Nasal cavity respiratory epithelium epithelial cell of viscerocranial mucosa (primary cell): Measurements from ENCODE around the gene SACS. TPM values are rescaled to one million over a fixed set of nuclear protein-coding genes. Genes with fewer than 3 reads are reported as not detected.

Experiments
- total RNA-seq: library from RNA; depleted of rRNA; stranded (reverse); fragments of >200 nt; gene quantifications from 2 replicates; pipeline ENCODE4 v1.2.3, GENCODE V29; 2014

Gene SACS, protein sequence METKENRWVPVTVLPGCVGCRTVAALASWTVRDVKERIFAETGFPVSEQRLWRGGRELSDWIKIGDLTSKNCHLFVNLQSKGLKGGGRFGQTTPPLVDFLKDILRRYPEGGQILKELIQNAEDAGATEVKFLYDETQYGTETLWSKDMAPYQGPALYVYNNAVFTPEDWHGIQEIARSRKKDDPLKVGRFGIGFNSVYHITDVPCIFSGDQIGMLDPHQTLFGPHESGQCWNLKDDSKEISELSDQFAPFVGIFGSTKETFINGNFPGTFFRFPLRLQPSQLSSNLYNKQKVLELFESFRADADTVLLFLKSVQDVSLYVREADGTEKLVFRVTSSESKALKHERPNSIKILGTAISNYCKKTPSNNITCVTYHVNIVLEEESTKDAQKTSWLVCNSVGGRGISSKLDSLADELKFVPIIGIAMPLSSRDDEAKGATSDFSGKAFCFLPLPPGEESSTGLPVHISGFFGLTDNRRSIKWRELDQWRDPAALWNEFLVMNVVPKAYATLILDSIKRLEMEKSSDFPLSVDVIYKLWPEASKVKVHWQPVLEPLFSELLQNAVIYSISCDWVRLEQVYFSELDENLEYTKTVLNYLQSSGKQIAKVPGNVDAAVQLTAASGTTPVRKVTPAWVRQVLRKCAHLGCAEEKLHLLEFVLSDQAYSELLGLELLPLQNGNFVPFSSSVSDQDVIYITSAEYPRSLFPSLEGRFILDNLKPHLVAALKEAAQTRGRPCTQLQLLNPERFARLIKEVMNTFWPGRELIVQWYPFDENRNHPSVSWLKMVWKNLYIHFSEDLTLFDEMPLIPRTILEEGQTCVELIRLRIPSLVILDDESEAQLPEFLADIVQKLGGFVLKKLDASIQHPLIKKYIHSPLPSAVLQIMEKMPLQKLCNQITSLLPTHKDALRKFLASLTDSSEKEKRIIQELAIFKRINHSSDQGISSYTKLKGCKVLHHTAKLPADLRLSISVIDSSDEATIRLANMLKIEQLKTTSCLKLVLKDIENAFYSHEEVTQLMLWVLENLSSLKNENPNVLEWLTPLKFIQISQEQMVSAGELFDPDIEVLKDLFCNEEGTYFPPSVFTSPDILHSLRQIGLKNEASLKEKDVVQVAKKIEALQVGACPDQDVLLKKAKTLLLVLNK (N-terminal part only)
- total RNA-seq, result 26.0 and 26.9 TPM in 2 replicates

DNA sequence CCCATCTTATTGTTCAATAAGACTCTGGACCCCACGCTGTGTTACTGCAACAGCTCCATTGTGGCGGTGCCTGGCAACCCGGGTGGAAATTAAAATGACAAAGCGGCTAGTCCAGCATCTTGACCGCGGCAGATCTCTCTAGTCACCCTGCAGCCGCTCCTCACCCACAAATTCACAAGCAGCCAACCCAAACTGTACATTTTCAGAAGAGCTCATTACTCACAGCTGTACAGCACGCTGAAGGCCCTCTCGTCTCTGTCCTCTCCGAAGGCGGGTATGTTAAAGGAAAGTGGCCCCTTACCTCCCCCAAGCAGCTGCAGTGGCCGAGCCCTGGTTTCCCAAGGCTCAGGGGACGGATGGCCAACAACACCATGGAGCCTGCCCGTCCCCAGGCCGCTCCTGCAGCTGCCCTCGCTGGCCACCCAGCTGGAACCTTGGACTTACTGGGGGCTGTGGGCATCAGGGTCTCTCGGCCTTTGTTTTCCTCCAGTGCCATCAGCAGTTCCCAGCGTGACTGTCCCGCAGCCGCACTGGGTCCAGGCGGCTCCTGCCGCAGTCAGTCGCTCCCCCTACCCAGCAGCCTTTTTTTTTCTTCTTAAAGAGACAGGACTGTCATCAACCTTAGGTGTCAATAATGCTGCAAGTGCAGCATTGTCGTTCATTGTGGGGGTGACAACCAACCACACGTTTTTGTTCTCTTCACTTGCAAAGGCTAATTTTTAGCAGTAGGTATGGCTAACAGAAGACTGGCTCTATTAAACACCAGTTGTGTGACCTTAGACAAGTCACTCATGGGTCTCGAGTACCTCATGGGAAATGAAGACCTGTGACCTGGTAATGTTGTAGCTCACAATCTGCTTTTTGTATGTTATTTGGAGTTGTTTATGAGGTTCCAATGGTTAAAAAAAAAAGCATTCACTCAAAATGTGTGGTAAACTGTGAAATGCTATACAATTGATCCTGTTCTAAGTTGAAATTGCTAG, at the start of gene SACS:
Gene SACS (minus strand): TSS at position 532 of the 983 bp plus-strand sequence. CDS start 22,463 bp downstream, outside the sequence.

Other genes starting within 250 kb of the SACS start
- gene TNFRSF19, start 136.7 kb upstream of the SACS start, total RNA-seq, result 0.50 and 3.1 TPM in 2 replicates